Activated T-cell treated with anti-CD3 and anti-CD28 coated beads for 48 hours (primary cell): ENCODE measurements around the gene HBEGF.

Source experiments
- DNase-seq: peaks from one replicate; pipeline ENCODE4 v3.0.0-alpha.2; 2020; ENCODE audit warnings: low read depth

Gene HBEGF, protein sequence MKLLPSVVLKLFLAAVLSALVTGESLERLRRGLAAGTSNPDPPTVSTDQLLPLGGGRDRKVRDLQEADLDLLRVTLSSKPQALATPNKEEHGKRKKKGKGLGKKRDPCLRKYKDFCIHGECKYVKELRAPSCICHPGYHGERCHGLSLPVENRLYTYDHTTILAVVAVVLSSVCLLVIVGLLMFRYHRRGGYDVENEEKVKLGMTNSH

DNA sequence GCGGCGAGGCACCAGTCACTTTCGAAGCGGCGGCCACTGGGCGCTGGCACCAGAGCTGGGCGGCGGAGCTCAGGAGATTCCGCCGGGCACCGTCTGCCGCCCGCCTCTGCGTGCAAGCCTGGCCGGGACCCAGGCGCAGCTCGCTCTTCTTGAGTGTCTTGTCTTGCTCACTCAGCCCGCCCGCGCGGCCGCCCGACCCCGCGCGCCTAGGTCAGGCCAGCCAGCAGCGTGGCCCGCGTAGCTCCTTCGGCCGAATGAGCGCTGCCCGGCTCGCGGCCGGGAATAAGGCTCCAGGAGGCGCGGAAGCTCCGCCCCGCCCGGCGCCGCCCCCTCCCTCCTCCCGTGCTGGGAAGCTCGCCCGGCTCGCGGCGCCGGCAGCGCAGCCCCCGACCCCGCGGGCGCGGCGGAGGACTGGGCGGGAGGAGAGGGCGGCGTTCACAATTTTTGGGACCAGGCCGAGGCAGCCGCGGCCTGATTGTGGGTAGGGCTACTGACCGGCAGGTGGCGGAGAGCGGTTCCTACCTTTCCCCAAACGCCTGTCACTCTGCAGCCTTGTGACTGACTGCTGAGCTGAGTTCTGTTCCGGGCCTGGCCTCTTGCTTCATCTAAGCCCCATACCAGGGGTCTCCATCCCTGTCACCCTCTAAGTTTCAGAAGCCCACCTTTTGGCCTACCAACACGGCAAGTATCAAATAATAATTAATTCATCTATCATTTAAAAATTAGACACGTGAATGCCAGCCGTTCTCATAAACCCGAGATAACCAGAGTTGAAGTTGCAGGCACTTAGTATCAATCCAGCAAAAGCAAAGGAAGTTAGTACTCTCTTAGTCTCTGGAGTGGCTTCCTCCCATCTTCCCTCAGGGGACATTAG, at the start of gene HBEGF:
Gene HBEGF (minus strand): TSS at position 256 of the 874 bp plus-strand sequence. CDS start 275 bp downstream, outside the sequence.
- peak; percentile 47 for DNase-seq

DNA sequence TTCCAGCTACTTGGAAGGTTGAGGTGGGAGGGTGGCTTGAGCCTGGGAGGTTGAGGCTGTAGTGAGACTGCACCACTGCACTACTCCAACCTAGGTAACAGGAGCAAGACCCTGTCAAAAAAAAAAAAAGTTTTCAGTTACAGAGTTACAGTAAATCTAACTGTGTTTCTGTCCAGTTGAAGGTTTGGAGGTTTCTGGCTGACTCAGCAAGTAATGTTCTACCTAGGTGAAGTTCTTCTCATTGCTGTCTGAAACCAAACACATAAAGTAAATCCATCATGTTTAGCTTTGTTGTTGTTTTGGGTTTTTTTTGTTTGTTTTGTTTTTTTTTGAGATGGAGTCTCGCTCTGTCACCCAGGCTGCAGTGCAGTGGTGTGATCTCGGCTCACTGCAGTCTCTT, 47.3 kb upstream of the HBEGF start:
- no peak for DNase-seq

DNA sequence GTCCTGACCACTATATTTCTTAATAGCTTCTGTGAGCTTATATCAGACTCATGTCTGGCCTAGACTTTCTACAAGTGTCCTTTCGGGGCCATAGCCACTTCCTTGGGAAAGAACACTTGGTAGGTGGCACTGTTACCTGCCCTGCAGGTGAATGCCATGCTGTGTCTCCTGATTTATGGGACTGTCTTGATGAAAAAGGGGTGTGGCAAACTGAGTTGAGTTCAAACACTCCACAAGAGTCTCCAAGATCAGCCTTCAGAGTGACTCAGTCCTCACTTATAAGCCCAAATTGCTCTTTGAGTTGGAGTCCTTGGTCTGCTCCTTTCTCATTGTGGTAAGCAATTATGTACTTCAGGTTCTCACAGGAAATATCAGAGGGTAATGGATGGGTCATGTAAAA, 45.3 kb upstream of the HBEGF start:
- no peak for DNase-seq

DNA sequence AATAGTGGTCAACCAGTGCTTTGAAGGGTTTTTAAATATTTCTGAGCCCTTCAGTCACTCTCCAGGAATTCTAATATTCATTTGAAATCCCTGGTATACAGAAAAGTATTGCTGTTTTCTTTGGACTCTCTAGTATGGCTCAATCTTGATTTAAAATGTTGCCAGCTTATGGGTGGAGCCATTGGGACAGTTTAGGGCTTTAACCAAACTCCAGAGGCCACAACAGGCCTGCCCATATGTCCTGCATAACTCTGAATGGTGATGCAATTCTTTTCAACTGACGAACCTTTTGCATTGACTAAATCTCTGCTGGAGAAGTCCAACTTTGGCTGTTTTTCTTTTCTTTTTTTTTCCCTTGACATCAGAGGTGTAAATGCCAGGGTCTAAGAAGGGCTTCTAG, 44.9 kb upstream of the HBEGF start:
- DNase-seq: no peak

DNA sequence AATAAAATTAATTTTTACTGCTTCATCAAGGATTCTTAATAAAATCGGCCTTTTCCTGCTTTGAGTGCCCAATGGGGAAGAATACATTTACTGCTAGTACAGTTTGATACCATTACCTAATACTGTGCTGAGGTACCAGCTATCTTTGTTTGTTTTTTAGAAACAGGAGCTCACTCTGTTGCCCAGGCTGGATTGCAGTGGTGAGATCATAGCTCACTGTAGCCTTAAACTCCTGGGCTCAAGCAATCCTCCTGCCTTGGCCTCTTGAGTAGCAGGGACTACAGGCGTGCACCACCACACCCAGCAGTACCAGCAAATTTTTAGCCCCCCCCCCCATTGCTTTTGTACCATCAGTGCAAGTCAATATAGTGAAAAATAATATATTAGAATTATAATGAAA, 41.6 kb upstream of the HBEGF start:
- no peak for DNase-seq

DNA sequence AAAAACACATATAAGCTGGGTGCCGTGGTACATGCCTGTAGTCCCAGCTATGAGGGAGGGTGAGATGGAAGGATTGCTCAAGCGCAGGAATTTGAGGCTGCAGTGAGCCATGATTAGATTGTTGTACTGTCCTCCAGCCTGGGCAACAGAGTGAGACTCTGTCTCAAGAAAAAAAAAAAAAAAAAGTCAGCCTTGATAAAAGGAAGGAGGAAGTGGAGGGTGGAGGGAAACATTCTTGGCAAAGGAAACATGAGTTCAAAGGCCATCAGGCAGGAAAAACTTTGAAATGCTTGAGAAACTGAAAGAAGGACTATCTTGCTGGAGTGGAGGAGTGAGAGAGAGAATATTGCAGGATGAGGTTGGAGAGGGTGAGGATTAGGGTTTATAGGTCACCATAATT, 36.9 kb upstream of the HBEGF start:
- no peak for DNase-seq

DNA sequence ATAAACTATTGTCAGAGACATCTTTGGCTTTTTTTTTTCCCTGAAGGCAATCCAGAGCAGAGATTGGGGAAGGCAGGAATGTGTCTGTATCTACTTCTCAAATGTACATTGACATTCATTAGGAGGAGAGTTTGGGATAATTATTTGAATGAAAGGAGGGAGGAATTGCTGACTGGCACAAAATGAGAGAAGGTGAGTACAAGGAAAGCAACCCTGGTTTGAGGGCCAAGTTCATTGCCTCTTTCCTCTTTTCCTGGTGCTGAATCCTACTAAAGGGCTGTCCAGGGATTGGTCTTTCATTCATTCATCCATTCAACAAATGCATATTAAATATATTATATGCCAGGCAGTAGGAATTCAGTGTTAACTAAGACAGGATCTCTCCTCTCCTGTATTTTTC, 36.5 kb upstream of the HBEGF start:
- no peak for DNase-seq

DNA sequence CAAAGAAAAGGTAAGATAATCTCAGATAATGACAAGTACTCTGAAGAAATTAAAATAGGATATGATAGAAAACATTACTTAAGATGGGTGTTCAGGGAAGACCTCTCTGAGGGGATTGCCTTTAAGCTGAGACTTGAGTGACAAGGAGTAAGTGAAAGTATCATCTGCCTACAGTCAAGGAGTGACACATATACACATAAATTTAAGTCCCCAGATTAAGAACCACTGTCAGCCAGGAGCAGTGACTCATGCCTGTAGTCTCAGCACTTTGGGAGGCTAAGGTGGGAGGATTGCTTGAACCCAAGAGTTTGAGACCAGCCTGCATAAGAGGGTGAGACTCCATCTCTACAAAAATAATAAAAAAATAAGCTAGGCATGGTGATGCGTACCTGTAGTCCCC, 35.6 kb upstream of the HBEGF start:
- DNase-seq: no peak

DNA sequence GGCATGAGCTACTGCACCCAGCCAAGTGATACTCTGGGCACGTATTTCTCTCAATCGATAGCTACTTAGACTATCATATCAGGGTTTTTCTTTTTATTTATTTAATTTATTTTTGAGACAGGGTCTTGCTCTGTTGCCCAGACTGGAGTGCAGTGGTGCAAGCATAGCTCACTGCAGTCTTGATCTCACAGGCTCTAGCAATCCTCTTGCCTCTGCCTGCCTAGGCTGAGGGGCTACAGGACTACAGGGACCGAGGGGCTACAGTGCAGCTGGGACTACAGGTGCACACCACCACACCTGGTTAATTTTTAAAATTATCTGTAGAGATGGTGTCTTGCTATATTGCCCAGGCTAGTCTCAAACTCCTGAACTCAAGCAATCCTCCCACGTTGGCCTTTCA, 34.9 kb upstream of the HBEGF start:
- DNase-seq: no peak

DNA sequence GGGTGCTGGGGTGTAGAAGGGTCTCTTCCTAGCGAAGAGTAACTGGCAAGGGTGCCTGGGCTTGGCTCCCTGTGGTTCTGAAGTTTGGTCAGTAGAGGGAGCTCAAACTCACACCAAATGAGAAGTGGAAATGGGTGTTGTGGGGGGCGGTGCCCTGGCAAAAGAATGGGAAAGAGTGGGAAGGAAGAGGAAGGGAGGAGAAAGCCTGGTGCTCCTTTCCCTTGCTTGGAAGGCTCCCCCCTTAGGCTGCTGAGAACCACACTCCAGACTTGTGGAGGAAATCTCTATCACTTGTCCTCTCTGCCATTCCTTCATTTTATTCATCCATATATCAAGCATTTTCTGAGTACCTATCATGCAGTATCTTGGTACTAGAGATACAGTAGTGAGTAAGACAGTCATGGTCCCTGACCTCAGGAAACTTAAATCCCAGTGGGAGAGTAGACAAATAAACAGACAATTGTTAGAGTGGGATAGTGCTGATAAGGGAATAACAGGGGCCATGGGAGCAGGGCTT, 26.6 kb upstream of the HBEGF start:
- no peak for DNase-seq

DNA sequence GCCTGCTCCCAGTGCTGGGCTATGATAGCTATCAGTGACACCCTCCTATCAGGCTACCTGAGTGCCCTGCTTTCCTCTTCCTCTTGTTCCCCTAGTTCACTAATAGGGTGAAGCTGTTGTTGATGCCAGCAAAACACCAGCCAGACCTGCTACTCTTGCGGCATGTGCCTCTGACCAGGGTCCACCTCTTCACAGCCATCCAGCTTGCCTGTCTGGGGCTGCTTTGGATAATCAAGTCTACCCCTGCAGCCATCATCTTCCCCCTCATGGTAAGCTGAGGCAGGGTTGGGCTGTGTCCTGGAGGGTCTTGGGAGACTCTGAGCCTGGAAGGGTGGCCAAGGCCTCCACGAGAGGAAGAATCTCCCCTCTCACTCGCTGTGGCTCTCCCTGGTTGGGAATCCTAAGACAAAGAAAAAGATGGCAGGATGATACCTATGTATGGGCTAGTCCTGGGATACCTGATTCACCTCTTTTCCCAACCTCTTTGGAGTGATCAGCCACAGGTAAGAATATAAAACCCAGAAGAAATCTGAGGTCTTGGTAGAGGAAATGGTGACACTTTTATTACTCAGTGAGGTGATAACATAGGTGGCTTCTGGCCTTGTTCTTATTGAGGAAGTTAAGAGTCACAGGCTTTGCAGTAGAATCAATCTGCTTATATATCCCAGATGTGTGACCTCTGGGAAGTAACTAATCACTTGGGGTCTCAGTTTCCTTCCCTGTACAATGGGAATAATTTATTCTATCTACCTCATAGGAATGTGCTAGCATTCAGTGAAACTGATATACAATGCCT, 25.2 kb upstream of the HBEGF start:
- DNase-seq: no peak

DNA sequence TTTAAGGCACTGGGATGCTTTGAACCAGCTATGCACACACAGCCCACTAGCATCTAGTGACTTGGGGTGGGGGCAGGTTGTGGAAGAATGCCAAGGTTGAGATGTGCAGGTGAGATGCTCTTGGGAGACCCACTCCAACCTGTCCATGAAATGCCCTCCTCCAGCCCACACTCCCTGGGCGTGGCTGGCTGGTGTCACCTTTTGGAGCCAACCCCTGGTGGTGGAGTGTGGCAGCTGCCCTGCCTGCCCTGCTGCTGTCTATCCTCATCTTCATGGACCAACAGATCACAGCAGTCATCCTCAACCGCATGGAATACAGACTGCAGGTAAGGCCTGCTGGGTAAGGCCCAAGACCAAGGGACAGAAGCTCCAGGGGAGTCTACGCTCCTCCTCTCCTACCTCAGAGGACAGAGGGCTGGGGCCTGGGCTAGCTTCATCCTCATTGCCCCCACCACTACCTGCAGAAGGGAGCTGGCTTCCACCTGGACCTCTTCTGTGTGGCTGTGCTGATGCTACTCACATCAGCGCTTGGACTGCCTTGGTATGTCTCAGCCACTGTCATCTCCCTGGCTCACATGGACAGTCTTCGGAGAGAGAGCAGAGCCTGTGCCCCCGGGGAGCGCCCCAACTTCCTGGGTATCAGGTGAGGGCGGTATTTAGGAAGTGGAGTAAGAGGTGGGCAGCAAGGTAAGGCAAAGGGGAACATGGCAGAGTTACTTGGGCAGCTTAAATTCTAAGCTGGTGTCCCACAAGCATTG, 21.0 kb upstream of the HBEGF start:
- no peak for DNase-seq

DNA sequence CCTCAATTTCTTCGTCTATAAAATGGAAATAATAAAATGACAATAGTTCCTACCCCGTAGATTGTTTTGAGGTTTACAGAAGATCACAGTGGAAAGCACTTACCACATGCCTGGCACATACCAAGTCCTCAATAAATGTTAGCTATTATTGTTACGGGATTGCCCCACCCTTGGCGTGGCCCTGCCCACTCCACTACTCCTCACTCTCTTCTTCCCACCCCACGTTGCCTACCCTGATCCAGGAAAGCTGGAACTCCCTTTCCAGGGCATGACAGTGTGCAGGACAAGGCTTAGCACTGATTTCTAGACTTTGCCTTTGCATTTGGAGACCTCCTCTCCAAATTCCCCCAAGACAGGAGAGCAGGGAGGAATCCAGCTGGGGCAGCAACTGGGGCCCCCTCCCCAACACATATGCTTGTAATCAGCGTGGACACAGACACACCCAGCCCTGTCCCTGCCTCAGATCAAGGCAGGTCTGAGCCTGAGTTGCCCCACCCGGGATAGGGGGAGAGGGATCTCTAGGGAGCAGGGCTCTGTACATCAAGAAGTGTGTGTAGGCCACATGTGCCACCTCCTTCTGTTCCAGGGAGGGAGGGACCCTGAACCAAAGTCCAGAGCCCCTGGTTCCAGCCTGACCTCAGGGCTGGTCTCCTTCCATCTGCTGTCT, 20.3 kb upstream of the HBEGF start:
- no peak for DNase-seq

DNA sequence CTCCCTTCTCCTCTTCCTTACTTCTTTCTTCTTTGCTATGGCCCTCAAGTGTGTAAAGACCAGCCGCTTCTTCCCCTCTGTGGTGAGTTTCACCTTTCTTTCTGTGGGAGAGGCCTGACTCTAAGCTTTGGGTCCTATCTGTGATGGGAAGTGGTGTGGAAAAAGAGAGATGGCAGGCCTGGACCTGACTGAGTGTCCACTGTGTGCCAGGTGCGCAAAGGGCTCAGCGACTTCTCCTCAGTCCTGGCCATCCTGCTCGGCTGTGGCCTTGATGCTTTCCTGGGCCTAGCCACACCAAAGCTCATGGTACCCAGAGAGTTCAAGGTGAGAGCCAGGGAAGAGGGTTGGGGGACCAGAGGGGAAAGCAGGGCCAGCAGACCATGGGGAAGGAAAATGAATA, 19.5 kb upstream of the HBEGF start:
- DNase-seq: no peak

DNA sequence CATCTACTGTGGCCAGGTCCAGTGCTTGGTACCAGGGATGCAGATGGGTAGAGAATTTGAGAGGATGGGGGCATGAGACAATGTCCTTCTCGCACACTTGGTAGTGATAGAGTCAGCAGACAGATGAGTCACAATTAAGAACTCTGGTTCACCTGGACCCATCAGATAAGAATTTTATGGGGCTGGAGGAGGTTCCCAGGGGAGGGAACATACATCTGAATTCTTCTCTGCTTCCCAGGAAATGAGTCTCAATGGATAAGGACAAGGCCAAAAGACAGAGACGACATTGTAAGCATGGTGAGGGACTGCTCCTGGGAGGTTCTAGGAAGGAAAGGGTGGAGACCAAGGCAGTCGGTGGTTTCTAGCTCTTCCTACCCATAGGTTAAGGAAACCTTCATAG, 18.9 kb upstream of the HBEGF start:
- no peak for DNase-seq

DNA sequence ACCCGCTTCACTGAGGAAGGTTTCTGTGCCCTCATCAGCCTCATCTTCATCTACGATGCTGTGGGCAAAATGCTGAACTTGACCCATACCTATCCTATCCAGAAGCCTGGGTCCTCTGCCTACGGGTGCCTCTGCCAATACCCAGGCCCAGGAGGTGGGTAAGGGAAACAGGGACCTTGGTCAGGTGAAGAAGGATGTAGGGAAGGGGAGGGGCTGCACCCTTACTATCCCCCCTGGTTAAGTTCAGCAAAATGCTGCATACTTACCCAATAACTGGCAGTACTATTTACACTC, 18.0 kb upstream of the HBEGF start:
- no peak for DNase-seq

DNA sequence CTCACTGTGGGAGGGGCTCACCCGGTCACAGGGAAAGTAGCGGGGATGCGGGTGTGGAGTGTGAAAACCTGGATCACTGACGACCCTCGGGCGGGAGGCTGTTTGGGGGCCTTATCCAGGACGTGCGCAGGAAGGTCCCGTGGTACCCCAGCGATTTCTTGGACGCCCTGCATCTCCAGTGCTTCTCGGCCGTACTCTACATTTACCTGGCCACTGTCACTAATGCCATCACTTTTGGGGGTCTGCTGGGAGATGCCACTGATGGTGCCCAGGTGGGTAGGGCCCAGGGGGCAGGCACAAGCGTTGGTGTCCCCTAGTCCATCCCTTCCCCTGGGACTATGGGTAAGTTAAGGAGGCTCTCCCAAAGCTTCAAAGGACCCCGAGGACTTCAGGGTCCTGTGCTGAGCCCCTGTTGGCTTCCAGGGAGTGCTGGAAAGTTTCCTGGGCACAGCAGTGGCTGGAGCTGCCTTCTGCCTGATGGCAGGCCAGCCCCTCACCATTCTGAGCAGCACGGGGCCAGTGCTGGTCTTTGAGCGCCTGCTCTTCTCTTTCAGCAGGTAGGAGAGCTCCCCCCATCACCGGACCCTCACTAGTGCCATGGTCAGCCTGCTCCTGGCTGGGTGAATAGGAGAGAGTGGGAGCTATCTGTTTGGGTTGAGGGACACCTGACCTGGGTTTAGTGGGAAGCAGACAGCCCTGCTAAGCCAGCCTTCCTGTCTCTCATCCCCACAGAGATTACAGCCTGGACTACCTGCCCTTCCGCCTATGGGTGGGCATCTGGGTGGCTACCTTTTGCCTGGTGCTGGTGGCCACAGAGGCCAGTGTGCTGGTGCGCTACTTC, 17.4 kb upstream of the HBEGF start:
- DNase-seq: no peak

DNA sequence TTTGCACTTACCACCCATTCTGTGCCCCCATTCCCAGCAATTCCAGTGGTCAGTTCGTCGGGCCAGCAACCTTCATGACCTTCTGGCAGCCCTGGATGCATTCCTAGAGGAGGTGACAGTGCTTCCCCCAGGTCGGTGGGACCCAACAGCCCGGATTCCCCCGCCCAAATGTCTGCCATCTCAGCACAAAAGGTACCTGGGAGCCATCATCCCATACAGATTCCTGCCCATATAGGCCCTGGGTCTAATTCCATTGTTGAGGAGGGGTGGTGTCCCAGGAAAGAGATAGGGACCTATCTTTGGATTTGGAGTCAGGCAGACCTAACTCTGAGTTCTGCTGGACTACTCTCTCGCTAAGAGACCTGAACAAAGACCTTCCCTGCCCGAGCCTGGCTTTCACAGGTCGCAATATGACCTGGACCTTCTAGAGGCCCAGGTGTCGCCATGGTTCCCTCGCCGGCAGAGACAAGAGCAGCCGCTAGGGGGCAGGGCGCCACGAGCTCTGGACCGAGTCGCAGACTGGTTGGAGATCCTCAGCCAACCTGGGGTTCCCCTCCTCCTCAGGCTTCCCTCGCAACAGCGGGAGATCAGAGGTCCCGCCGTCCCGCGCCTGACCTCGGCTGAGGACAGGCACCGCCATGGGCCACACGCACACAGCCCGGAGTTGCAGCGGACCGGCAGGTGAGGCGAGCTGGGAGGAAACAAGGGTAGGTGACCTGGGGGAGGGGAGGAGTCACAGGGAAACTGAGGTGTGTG, 16.6 kb upstream of the HBEGF start:
- peak; percentile 79 for DNase-seq

DNA sequence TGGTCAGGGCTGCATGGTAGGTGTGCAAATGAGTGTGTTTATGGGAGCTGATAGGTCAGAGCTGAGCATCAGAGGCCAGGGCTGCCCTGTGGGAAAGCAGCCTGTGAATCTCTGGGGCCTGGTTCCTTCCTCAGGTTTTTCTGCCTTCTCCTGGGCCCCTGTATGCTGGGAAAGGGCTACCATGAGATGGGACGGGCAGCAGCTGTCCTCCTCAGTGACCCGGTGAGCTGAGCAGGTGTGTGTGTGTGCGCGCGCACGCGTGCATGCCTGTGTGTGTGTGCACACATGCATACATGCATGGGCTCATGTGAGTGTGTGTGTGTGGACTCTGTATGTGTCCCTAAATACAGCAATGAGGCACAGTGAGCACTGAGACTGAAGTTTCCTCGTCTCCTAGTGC, 15.9 kb upstream of the HBEGF start:
- no peak for DNase-seq

DNA sequence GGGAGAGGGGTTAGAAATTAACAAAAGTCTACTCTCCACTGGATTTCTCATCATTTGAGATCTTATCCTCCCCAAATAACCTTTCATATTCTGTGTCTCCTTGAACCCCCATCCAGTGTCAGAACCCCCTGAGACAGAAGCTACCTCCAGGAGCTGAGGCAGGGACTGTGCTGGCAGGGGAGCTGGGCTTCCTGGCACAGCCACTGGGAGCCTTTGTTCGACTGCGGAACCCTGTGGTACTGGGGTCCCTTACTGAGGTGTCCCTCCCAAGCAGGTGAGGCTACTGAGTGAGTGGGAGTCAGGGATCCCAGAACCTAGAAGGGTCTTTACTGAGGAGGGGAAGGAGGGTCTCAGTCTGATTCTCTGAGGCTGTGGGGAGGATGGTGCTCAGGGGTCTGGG, 15.5 kb upstream of the HBEGF start:
- DNase-seq: no peak
